Measurements from ENCODE around the gene ARHGAP6. TPM values are rescaled to one million over a fixed set of nuclear protein-coding genes. Genes with fewer than 3 reads are reported as not detected.

Gene ARHGAP6
- total and polyA plus RNA-seq, 9 of the 15 experiments (the other 6 are each of a cell fraction or from before 2014, with no cell fraction given) = 12.5 to 63.6 (median 41.8) TPM

GRCh38 chrX:11266573-11267003 lies 399.1 kb downstream of the ARHGAP6 start:
- intact Hi-C loops (cut with micrococcal nuclease) (loop anchor here (5.0 to 10.0 kb wide), 2 partner anchors 101 to 112 kb away; no protein-coding TSS in a partner anchor), in situ Hi-C loops (cut with MboI) (no loop called here)
- 20% methylated on average over 5 of the region's 5 CpGs for WGBS (ENCODE audit: insufficient coverage, low coverage, missing lambda C conversion rate)
- no TSS peak for BruUV-seq (replicated peaks)
- Histone ChIP-seq H3K79me2 (ENCODE audit: control insufficient read depth, insufficient read depth, low read length) (peaks cover 98% of the 10 kb centered on the region), H3K4me3 (peak overlapping the region; percentile 23; the same call in 1 of the 2 replicates), H4K20me1 (replicated peaks; ENCODE audit: control insufficient read depth, insufficient read depth, low read length) (no peaks in the 10 kb centered on the region), H3K9ac (ENCODE audit: insufficient read depth in 1 of 2, low read depth in 2 of 2, low read length in 2 of 2) (peak overlapping the region in 1 of 2 experiments; percentile 72; a peak in 2 of 4 replicates), H3K4me2 (ENCODE audit: insufficient read depth, low read length) (peak overlapping the region; percentile 76), H3K27ac (ENCODE audit: extremely low read depth, low read depth, low read length) (peak overlapping the region; percentile 78), H2AFZ (ENCODE audit: low read depth, low read length) (peak overlapping the region; percentile 84), H3K27me3 (ENCODE audit: control insufficient read depth in 2 of 2, insufficient read depth in 2 of 2, low read length in 2 of 2) (no peaks in the 10 kb centered on the region), H3K9me3 (replicated peaks; ENCODE audit: control insufficient read depth, insufficient read depth, low read depth, low read length) (no peaks in the 10 kb centered on the region), H3K4me1 (replicated peaks in 1 of 2; ENCODE audit: control insufficient read depth in 2 of 2, insufficient read depth in 2 of 2, low read length in 2 of 2) (peaks cover 15 to 75% of the 10 kb centered on the region in 2 experiments), H3K36me3 (ENCODE audit: control insufficient read depth, insufficient read depth, low read length) (no peaks in the 10 kb centered on the region; the same call in 2 of the 3 replicates), H3K9me1 (ENCODE audit: control insufficient read depth, insufficient read depth, low read length) (no peaks in the 10 kb centered on the region)
- ChIA-PET POLR2A (interaction anchor here (0.7 kb wide), 1 partner anchor 13 kb away, joined by 3 read pairs; no protein-coding TSS in a partner anchor), CTCF (ENCODE audit: low intra/inter-chr PET ratio) (no interaction called here)
- no peak for DNase-seq (ENCODE audit: extremely low read depth in 1 of 4, low spot score in 3 of 4)
- no peak for ATAC-seq
- no peak for FAIRE-seq
- no peak for TF ChIP-seq DMBX1 (CRISPR knock-in tag; IDR thresholded peaks at IDR 0.05; ENCODE audit: borderline replicate concordance)
- no peak for TF ChIP-seq LARP7 (IDR thresholded peaks at IDR 0.05)
- no peak for TF ChIP-seq UBTF (IDR thresholded peaks at IDR 0.05; ENCODE audit: borderline replicate concordance in 1 of 2, low read depth in 2 of 2, low read length in 2 of 2)
- no peak for TF ChIP-seq JUNB (CRISPR knock-in tag; conservative IDR thresholded peaks at IDR 0.05)
- TF ChIP-seq SNIP1 (IDR thresholded peaks at IDR 0.05; ENCODE audit: low read depth) = no peak
- no peak for TF ChIP-seq ZNF79 (CRISPR knock-in tag; IDR thresholded peaks at IDR 0.05; ENCODE audit: low read depth)
- TF ChIP-seq HBP1 (CRISPR knock-in tag; IDR thresholded peaks at IDR 0.05) = no peak
- no peak for TF ChIP-seq KHSRP (IDR thresholded peaks at IDR 0.05)
- no peak for TF ChIP-seq FOXP1 (CRISPR knock-in tag; IDR thresholded peaks at IDR 0.05)
- TF ChIP-seq RFX5 (IDR thresholded peaks at IDR 0.05; ENCODE audit: low read depth, low read length) = no peak
- no peak for TF ChIP-seq POU5F1 (IDR thresholded peaks at IDR 0.05; ENCODE audit: borderline replicate concordance, low read depth, low read length, partially characterized antibody)
- no peak for TF ChIP-seq CREB3L1 (IDR thresholded peaks at IDR 0.05; ENCODE audit: borderline replicate concordance, low read depth)
- TF ChIP-seq MEIS2 (IDR thresholded peaks at IDR 0.05; ENCODE audit: partially characterized antibody) = no peak
- no peak for TF ChIP-seq HMGXB4 (CRISPR knock-in tag; IDR thresholded peaks at IDR 0.05)
- TF ChIP-seq BRCA1 (IDR thresholded peaks at IDR 0.05) = no peak
- no peak for TF ChIP-seq BRCA1 (CRISPR knock-in tag; IDR thresholded peaks at IDR 0.05)
